Peyer's patch (tissue), 4 donors: Measurements from ENCODE around the gene BCL3.

Experiments
- CTCF ChIP-seq, 6 experiments: fragments of 450-650 bp in 4 of 6; fragments of 200-600 bp in 2 of 6; sonication (generic) in 1 of 6; IDR thresholded peaks; one replicate each; pipeline ENCODE4 v1.5.1; 2017 to 2019; ENCODE audit warnings: antibody characterized with exemption in 6 of 6, mild to moderate bottlenecking in 3 of 6, moderate library complexity in 1 of 6
- POLR2A ChIP-seq, 2 donors: fragments of 450-650 bp; IDR thresholded peaks; one replicate each; pipeline ENCODE4 v1.5.1; 2017; ENCODE audit warnings: antibody characterized with exemption in 2 of 2, mild to moderate bottlenecking in 2 of 2, moderate library complexity in 2 of 2

- TF ChIP-seq CTCF (IDR thresholded peaks at IDR 0.05) (no peak), POLR2A (IDR thresholded peaks at IDR 0.05) (no peak)
Measured at GRCh38 chr19:44767295-44768180, 19.0 kb downstream of the BCL3 start.
